Astrocyte of the spinal cord (primary cell): Measurements from ENCODE around the gene VPS33A.

Experiments
- DNase-seq: peaks from one replicate; pipeline ENCODE4 v3.0.0; 2011; ENCODE audit warnings: low read depth, low spot score
- H3K4me3 ChIP-seq: 2 replicates; pipeline ENCODE4 v1.5.1; 2011; ENCODE audit warnings: low read depth, mild to moderate bottlenecking, low read length, moderate library complexity
- CTCF ChIP-seq: IDR thresholded peaks from 2 replicates; pipeline ENCODE4 v1.5.1; 2012; ENCODE audit warnings: low read depth, mild to moderate bottlenecking, low read length, inconsistent platforms
- in situ Hi-C: cut with HindIII; loops from 2 replicates; pipeline ENCODE4 v1.10.0; 2017; ENCODE audit warnings: low sequenced_read_pairs

Gene VPS33A

GRCh38 chr12:122226366-122227125 lies 39.7 kb downstream of the VPS33A start:
- no peak for TF ChIP-seq CTCF
- in situ Hi-C loops: no loop called here
- H3K4me3 ChIP-seq: peak overlapping the region; percentile 21
- DNase-seq: no peak

- peak within 1 kb of the TSS; percentile 86 for H3K4me3 ChIP-seq
- peak; percentile 100 for DNase-seq
- in situ Hi-C loops: no loop called here
- TF ChIP-seq CTCF: no peak
These were observed 40.5 kb downstream of the VPS33A start, which contains the start of gene DIABLO for GRCh38 chr12:122225683-122226365. DIABLO (minus strand) TSS chr12:122226052; CDS start chr12:122226014, 38 bp downstream.

GRCh38 chr12:122216445-122216844 lies 49.8 kb downstream of the VPS33A start:
- DNase-seq: no peak
- in situ Hi-C loops: no loop called here
- H3K4me3 ChIP-seq: no peak overlapping the region
- TF ChIP-seq CTCF: no peak

- in situ Hi-C loops: no loop called here
- no peak for DNase-seq
- no peak overlapping the region for H3K4me3 ChIP-seq
- TF ChIP-seq CTCF: no peak
These were observed 50.5 kb downstream of the VPS33A start for GRCh38 chr12:122215771-122216170.

- no peak for TF ChIP-seq CTCF
- no peak overlapping the region for H3K4me3 ChIP-seq
- DNase-seq: no peak
- in situ Hi-C loops: no loop called here
These were observed 58.0 kb downstream of the VPS33A start for GRCh38 chr12:122208073-122208820.

GRCh38 chr12:122207391-122207790 lies 58.9 kb downstream of the VPS33A start:
- no peak overlapping the region for H3K4me3 ChIP-seq
- in situ Hi-C loops: no loop called here
- no peak for DNase-seq
- TF ChIP-seq CTCF: no peak
